HL-60 (cell line): ENCODE measurements around the gene FOXN1.

Experiments
- CTCF ChIP-seq: IDR thresholded peaks from one replicate; pipeline ENCODE4 v1.5.1; 2011; ENCODE audit warnings: low read length, control low read depth, inconsistent platforms; ENCODE audit not compliant: insufficient read depth
- GABPA ChIP-seq: IDR thresholded peaks from 2 replicates; pipeline ENCODE4 v1.6.1; 2012; ENCODE audit warnings: low read depth
- POLR2AphosphoS5 ChIP-seq: IDR thresholded peaks from 2 replicates; pipeline ENCODE4 v1.6.1; 2012; ENCODE audit warnings: low read depth
- REST ChIP-seq: IDR thresholded peaks from 2 replicates; pipeline ENCODE4 v1.6.1; 2012; ENCODE audit warnings: low read depth; ENCODE audit not compliant: insufficient replicate concordance

- TF ChIP-seq CTCF = no peak
- no peak for TF ChIP-seq REST
- TF ChIP-seq GABPA = no peak
- TF ChIP-seq POLR2AphosphoS5 = no peak
Observed at GRCh38 chr17:28550858-28551257, 44.7 kb downstream of the FOXN1 start.
